ENCODE measurements around the gene UST.
"Not testable (repeated sequence)": the region's sequence is repeated elsewhere in the genome, so short reads cannot be mapped to it uniquely, and the experiment has no call there.

The UST gene

DNA sequence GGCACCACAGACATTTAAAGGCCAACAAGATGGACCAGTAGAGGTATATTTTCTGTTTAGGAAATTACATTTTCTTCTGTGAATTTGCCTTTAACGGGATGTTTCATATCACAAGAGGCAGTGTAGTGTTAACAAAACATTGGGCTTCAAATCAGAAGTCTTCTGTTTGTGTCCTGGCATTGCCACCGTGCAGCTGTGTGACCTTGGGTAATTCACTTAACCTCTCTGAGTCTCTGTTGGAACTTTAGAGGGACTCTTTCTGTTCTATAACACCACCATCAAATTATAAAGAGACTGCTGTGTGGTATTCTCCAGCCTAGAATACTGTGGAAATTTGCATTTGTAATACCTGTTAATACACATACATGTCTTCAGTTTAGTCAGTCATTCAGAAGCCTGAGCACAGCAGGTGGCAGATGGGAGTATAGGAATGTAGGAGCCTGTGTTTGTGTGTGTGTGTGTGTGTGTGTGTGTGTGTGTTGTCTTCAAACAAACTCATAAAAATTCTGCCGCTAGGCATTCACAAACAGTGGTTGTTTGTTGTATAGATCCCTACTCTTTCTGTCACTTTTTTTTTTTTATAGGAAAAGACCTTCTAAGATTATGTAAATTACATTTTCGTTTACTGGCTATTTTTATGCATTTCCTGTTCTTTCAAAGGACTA, 22.6 kb downstream of the UST start:
- no peak for DNase-seq

- peak; percentile 33 for DNase-seq
Observed at GRCh38 chr6:148770408-148771211, 23.8 kb downstream of the UST start.

DNA sequence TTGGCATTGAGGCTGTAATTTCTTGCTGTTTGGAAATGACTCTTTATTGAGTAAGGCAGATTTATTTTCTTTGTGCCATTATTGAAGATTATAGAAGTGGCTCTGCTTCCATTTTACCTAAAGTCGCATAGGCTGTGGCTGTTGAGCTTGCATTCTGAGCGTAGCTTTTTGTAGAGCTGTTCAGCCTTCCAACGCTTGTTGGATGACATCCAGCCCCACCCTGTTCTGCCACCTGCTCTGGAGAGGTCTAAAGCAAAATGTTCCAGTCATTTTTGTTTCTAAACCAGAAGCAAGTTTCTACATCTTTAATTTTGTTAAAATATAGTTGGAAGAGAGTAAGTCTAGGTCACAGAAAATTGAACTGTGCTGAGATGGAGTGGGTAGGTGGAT, 24.4 kb downstream of the UST start:
- no peak for DNase-seq

DNA sequence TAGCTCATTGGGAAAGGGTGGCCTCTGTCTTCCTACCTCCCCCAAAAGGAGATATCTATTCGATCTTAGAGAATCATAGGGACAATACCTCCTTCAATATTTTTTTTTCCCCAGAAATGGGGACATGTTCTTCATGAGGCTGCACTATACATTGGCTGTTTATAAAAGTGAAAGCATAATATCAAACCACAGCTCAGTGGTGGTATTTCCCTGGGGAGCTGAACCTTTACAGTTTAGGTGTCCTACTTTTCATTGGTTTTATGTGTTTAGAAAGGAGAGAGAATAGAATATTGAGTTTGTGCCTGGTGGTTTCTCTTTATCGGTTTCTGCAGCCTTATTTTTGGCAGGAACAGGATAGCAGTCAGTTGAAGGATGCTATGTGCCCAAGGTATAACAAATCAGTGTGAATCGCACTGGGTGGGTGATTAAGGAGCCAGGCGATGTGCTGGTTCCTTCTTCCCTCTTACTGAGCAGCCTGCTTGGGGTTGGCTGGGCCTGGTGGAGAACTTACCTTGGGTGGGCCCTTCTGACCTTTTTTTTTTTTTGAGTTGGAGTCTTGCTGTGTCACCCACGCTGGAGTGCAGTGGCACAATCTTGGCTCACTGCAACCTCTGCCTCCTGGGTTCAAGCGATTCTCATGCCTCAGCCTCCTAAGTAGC, 25.2 kb downstream of the UST start:
- no peak for DNase-seq

DNA sequence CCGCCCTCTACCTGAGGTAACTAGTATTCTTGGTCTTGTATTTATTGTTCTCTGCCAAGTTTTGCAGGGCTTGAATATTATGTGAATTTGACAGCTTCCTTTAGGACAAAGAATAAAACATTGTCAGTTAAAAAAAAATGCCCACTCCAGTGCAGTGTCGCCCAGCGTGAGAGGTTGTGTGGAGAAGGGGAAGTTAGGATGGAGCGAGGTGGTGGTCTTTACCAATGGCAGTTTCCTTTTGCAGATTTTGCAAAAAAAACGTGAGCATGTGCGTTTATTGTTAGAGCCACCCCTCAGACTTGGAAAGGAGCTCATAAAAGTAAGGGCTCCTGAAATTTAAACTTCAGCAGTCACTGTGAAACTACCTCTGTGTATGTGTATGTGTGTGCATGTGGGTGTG, 28.3 kb downstream of the UST start:
- no peak for DNase-seq

- no peak for DNase-seq
Observed at GRCh38 chr6:148776321-148777308, 29.8 kb downstream of the UST start.

GRCh38 chr6:148779142-148779562, 32.3 kb downstream of the UST start:
- no peak for DNase-seq

DNA sequence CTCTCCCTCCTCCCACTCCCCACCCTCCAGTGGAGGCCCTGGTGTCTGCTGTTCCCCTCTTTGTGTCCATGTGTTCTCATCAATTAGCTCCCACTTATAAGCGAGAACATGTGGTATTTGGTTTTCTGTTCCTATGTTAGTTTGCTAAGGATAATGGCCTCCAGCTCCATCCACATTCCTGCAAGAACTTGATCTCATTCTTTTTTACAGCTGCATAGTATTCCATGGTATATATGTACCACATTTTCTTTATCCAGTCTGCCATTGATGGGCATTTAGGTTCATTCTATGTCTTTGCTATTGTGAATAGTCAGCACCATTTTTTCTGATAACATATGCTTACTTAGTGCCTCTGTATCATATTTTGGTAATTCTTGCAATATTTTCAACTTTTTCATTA, 33.6 kb downstream of the UST start:
- DNase-seq = not testable (repeated sequence)

DNA sequence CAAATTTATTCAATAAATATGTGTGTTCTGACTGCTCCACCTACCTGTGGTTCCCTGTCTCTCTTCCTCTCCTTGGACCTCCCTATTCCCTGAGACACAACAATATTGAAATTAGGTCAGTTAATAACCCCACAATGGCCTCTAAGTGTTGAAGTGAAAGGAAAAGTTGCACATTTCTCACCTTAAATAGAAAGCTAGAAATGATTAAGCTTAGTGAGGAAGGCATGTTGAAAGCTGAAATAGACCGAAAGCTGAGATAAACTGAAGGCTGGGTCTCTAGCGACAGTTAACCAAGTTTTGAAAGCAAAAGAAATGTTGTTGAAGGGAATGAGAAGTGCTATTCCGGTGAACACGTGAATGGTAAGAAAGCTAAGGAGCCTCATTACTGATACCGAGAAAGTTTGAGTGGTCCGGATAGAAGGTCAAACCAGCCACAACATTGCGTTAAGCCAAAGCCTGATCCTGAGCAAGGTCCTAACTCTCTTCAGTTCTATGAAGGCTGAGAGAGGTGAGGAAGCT, 34.1 kb downstream of the UST start:
- no peak for DNase-seq

DNA sequence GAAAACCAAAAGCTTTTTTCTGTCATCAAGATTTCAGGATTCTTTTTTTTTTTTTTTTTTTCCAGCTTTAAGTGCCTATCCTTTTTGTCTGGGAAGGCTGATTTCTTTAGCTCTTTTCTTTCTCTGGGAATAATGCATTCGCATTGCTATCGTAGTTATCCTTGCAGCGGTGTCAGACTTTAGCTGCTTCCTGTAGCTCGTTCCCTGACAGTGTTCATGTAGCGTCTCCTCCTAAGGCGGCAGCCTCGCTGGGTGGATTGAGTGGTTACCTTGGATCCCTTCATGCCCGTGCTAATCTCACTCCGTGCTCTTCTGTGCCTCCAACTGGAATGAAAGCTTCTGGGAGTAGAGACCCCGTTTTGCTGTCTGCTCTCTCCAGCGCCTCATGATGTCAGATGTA, 43.1 kb downstream of the UST start:
- DNase-seq = no peak

GRCh38 chr6:148790404-148790803, 43.6 kb downstream of the UST start:
- DNase-seq = no peak

DNA sequence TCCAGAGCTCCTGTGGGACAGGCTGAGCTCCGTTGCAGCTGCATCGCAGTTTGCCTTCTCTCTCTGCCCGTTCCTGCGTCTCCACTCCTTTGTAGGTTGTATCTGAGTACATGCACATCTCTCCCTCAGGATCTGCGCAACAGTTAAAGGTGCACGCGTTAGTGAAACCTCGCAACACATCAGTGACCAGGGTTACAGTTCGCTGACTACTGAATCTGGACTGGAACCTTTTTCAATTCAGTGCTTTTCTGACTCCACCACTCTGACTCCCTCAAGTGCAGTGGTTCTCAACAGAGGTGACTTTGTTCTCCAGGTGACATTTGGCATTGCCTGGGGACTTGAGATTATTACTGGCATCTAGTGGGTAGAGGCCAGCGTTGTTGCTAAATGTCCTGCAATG, 44.0 kb downstream of the UST start:
- DNase-seq = no peak

DNA sequence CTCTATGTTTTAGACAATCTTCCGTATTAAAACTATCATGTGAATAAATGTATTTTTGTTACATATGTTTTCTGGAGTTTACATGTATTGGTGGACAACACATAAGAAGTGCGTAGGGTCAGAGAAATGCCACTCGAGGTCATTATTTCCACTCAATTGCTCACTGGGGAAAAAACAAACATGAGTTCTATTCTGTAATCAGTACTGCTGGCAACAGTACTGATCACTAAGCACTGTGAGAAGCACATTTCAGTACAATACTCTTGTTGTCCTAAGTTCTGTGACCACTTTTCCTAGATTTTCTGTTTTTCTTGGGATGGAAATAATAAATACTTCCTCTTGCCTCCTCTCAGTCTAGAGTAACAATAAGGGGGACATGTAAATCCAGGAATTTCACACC, 44.5 kb downstream of the UST start:
- no peak for DNase-seq

GRCh38 chr6:148793721-148794120, 46.9 kb downstream of the UST start:
- no peak for DNase-seq

DNA sequence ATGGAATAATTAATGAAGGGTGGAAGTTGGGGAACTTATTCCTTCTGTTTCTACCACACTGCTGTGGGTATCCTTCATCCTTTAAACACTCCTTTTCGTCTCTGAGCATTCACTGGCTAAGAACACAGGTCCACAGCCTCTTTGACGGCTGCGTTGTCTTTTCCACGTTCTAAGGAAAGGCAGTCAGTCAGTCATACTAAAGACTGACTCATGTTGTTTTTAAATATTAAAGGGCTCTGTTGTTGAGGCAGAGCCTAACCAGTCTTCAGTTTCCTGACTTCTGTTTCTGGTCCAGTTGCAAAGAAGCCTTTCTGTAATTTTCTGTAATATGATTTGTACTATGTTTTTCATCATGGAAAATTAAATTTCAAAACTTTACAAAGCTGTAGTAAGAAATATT, 48.0 kb downstream of the UST start:
- DNase-seq = no peak

DNA sequence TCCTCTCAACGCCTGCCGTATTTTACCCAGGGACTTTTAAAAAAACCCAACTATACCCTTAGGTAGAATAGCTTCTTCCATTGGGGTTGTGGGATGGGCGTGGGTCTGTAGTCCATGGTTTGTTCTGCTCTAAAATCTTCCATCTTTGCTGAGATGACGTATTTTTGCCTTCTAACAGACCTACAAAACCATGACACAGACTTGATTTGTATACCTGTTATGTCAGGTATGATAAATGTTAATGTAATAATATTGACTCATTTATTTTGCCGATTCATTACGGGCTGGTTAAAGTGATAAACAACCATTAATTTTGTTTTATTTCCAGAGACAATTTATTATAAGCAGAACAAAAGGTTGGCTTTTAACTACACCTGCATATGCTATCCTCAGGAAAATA, 48.7 kb downstream of the UST start:
- DNase-seq = no peak

DNA sequence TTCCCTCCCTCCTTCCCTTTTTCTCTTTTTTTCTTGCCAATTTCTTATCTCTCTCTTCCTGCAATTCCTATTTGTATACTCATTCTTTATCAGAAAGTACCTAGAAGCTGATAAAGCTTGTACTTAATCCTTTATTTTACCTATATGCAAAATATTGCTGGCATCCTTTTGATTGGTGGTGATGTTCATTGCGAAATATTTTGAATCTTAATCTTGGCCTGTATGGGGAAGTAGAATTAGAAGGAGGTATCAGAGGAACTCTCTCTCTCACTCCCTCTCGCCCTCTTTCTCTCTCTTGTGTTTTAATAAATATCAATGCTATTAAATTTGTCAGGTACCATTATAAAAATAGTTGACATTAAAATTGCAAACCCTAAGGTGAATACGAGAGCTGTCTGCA, 52.8 kb downstream of the UST start:
- DNase-seq = no peak

DNA sequence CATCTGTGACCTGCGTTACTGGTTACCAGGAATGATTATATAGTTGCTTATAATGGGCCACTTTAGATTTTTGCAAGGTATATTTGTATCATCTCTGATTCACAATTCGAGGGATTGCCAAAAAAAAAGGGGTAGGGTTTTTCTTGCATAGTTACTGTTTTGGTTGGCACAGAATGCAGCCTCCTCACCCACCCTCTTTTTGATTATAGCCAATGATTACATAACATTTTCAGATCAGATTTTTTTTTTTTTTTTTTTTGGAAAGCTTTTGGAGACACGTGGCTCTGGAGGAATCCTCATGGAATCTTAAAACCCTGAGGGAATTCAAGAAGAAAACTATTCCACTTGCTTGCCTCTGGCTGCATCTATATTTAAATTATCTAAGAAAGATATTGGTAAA, 53.7 kb downstream of the UST start:
- no peak for DNase-seq

DNA sequence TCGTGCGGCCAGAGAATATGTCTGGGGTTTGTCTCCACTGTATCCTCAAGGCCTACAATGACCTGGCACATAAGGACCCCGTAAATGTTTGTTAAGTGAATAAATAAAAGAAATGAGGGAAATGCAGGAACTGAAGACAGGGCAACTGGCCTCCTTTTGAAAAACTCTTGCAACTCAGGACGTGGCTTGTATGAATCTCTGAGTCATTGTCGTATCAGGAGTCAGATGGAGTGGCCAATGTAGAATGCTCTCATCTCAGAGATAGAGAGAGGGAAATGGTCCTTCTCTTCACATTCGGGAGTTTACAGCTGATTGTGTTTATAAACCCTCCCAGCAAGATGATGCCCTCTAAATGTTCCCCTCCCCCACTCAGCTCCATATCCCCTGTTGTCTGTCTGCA, 57.1 kb downstream of the UST start:
- DNase-seq = no peak

DNA sequence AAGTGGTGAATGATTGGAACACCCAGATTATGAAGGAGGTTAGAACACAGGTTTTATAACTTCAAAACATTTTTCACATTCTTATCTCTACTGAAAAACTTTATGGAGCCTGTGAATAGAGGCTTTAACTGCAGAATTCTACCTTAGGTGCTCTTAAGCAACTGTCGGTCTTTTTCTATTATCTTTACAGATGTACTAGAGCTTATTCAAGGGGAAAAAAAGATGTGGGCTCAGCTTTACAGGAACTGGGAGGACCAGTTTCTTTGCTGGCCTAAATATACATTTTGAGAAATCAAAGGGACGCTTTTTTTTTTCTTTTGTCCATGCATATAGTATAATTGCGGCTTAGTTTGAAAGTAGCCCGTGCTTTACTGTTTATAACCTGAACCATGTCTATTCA, 58.9 kb downstream of the UST start:
- no peak for DNase-seq

DNA sequence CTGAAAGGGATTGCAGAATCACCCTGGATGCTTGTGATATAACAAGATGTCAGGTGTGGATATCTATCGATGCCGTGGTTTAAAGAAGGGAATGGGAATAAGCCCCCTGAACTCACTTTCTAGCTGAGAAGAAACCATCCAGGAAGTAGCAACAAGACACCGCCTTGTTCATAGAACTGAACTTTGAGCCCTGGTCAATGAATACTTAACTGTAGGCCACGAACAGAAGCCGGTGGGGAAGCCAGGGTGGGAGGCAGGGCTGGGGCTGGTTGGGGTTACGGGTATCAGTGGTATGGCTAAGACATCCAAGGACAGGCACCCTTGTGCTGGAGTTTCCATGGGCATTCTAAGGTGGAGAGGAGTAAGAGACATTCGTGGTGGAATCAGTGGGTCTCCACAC, 61.0 kb downstream of the UST start:
- DNase-seq = no peak

DNA sequence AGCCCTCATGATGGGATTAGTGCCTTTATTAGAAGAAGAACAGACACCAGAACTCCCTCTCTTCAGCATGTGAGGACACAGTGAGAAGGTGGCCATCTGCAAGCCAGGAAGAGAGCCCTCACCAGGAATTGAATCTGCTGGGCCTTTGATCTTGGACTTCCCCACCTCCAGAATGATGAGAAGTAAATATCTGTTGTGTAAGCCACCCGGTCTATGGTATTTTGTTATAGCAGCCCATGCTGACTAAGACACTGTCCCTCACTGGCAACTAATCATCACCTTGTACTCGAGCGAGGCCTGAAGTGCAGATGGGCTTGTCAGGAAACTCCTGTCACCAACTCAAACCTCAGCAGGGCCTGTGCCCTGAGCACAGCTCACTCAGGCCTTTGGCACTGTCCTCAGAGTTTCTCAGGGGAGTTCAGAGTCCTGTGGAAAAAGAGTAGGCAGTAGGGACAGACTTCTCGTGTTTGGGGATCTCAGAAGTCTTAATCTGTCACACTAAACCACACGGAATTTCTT, 62.0 kb downstream of the UST start:
- no peak for DNase-seq

DNA sequence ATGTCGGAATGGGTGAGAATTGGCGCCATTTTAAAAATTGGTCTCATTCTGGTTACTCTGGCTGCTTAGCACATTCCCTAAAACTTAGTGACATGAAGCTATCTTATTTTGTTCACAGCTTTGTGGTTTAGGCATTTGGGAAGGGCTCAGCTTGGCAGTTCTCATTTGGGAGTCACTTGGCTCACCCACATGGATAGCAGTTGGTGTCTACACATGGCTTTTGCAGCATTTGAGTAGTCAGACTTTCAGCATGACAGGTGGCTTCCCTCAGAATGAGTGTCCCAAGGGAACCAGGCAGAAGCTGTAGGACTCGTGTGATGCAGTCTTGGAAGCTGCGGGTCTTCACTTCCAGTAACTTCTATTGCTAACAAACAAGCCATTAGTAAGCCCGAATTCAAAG, 64.6 kb downstream of the UST start:
- no peak for DNase-seq

All from GDM1 (cell line).